HG03066 (cell line): ENCODE results near the gene ASCL5.
"Not testable (repeated sequence)": the region's sequence is repeated elsewhere in the genome, so short reads cannot be mapped to it uniquely, and the experiment has no call there.

Experiments
- ATAC-seq: cut with Tn5 transposase; IDR thresholded peaks from one replicate; pipeline ENCODE4 v1.9.1; 2021; ENCODE audit warnings: low read depth; ENCODE audit not compliant: unreplicated experiment

ASCL5 gene

GRCh38 chr1:201126832-201127754 lies at the start of gene ASCL5:
TSS of gene ASCL5 (minus strand) at chr1:201127184. CDS start at chr1:201115372, 11,812 bp downstream.
- ATAC-seq, result no peak

DNA sequence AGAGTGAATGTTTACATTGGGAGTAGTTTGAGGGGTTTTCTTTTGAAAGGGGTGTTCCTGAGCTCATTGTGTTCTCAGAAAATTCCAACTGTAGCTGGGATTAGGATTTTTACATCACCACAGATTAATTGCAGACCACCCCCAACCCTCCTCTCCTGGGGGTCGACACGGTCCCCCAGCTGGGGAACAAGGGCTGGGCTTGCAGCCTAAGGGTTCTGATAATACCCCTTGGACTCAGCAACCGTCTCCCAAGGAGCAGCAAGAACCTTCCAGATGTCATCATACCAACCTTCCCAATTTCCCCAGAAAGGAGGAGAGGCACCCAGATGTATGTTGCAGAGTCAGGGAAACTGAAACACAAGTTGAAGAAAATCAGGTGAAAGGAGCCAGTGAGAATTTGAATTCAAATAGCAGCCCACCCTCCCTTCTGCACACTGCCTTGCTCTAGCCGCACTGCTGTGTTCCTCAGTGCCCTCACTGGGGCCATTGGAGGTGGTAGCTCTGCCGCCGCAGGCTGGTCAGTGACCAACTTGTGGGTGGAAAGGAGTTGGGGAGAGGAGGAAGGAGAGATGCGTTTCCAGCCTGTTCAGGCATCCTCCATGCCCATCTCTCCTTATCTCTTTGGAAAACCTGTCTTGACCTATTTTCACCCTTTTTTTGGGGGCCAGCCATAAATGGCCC lies 49.0 kb upstream of the ASCL5 start:
- ATAC-seq, result no peak

DNA sequence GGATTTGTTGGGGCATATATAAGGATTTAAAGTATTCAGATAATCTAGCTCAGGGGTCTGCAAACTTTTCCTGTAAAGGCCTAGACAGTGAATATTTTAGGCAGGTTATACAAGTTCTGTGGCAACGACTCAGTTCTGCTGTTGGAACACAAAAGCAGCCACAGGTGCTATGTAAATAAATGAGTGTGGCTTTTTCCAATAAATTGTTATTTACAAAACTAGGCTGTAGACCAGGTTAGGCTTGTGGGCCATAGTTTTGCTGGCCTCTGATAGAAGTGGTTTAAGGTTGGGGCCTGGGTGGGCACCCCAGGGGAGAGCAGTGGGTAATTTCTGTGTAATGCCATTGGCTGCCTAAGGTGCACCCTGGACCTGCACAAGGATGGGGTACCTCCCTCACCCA lies 46.8 kb upstream of the ASCL5 start:
- ATAC-seq, result no peak

GRCh38 chr1:201172999-201173610 lies 46.1 kb upstream of the ASCL5 start:
- ATAC-seq, result no peak

DNA sequence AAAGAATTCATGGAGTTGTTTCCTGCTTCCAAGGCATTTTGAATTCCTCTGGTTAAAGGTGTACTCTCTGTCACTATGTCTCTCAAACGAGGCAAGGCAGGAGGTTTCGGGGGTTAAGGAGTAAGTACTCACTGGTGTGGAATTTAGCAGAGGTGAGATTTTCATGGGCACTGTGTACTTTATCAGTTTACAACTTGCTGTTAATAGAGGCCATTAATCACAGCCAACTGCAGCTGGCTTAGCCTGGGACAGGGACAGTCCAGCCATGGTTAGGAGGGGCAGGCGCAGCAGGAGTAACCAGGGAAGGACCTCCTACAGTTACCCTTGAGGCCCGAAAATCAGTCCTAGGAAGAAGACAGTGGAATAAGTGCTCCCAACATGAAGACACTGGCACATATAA lies 45.3 kb upstream of the ASCL5 start:
- no peak for ATAC-seq

- ATAC-seq, result peak; percentile 25
Measured at GRCh38 chr1:201171063-201172036, 44.4 kb upstream of the ASCL5 start.

GRCh38 chr1:201170533-201171062 lies 43.6 kb upstream of the ASCL5 start:
- ATAC-seq, result peak; percentile 99

DNA sequence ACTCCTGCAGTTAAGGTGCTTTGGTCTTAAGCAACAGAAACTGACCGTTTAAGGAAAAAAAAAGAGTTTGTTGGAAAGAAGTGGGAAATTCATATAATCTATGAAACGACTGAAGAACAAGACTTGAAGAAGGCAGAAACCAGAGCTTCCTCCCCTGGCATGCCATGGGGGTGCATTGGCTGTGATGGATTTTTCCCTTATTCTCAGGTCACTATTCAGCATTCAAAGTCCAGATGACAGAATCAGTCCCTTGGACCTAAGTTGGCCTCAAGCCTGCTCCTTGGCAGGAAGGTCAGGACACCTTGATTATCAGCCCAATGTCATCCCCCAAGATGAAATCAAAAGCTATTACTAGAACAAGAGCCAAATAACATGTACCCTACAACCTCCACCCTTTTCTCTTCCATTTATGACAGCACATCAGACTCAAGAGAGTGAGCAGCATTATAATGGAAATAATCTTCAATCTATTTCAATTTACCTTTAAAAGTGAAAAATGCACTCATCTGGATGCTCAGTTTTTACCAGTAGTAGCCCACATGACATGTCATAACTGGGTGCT lies 43.1 kb upstream of the ASCL5 start:
- no peak for ATAC-seq

- no peak for ATAC-seq
Measured at GRCh38 chr1:201169203-201169602, 42.2 kb upstream of the ASCL5 start.

DNA sequence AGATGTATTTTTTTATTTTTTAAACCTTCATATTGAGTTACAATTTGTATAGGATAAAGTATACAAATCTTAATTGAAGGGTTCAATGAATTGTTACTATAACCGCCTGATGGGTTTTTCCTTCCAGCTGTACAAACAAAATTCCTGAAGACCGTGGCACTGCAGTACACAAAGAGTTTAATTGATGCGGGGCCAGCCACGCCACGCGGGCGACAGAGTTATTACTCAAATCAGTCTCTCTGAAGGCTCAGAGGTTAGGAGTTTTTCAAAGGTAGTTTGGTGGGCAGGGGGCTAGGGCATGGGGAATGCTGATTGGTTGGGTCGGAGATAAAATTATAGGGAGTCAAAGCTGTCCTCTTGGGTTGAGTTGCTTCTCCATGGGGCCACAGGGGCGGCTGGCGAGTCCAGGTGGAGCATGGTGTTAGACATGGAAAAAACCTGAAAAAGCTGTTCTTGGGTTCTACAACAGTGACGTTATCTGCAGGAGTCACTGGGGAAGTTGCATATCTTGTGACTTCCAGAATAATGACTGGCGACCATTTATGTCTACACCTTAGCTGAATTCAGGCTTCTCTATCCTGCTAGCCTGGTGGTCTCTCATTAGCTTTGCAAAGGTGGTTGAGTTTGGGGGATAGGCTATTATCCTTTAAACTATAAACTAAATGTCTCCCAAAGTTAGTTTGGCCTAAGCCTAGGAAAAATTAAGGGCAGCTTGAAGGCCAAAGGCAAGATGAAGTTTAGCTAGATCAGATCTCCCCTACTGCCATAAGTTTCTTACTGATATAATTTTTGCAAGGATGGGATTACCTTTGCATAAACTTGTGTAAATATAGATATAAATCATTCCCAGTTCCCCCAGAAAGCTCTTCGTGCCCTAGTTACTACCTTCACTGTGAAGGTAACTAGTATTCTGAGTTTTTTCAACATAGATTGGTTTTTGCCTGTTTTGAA lies 40.3 kb upstream of the ASCL5 start:
- no peak for ATAC-seq

DNA sequence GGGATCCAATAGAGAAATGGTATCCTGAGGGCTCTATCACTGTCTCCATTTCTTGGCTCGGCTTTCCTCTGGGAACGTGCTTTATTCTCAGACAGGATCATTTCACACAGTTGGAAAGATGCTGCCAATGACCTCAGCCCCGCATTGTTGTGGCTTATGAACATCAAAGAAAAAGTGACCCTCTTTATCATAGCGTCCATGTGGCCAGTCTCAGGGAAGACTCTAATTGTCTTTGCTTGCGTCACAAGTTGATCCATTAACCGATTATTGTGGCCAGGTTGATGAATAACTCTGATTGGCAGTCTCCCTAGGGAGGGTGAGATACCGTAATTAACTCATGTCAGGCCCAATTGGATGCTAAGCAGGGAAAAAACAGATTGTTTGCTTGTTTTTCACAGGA lies 37.7 kb upstream of the ASCL5 start:
- no peak for ATAC-seq

DNA sequence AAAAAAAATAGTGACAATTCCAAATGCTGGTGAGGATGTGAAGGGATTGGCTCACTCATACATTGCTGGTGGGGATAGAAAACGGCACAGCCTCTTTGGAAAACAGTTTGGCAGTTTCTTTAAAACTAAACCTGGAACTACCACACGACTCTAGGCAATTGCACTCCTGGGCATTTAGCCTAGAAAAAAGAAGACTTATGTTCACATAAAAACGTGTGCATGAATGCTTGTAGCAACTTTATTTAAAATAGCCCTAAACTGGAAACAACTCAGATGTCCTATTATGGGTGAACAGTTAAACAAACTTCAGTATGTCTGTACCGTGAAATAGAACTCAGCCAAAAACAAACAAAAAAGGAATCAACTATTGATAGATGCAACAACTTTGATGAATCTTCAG lies 36.7 kb upstream of the ASCL5 start:
- no peak for ATAC-seq

DNA sequence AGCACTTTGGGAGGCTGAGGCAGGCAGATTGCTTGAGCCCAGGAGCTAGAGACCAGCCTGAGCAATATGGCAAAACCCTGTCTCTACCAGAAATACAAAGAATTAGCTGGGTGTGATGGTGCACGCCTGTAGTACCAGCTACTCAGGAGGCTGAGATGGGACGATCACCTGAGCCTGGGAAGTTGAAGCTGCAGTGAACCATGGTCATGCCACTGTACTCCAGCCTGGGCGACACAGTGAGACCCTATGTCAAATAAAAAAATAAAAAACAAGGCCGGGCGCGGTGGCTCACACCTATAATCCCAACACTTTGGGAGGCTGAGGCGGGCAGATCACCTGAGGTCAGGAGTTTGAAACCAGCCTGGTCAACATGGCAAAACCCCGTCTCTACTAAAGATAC lies 36.1 kb upstream of the ASCL5 start:
- ATAC-seq, result not testable (repeated sequence)

DNA sequence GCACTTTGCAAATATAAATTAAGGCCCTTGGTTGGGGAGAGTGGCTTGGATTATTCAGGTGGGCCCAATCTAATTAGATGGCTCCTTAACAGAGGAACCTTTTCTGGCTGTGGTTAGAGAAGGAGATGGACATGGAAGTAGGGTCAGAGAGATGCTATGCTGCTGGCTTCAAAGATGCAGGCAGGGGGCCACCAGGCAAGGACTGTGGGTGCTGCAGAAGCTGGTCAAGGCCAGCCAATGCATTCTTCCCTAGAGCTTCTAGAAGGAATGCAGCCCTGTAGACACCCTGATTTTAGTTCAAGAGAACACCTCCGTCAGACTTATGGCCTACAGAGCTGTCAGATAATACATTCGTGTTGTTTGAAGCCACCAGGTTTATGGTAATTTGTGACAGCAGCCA lies 31.0 kb upstream of the ASCL5 start:
- no peak for ATAC-seq

- ATAC-seq, result no peak
Measured at GRCh38 chr1:201156819-201157218, 29.8 kb upstream of the ASCL5 start.

DNA sequence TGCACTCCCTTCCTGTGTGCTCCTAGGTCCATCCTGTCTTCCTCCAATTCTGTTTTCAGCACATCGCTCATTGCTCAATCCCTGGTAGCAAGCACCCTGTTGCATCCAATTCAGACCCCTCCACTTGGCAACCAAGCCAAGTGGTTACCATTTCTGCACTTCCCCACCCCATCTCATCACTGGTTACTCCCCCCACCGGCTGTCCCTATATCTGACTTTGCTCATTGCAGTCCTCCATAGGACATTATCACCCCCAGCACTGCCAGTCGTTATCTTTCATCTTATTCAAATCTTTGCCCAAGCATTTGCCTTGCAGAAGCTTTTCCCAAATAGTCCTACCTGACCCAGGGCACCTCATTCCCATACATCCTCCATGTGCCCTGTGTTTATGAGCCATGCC lies 29.4 kb upstream of the ASCL5 start:
- no peak for ATAC-seq

- no peak for ATAC-seq
Measured at GRCh38 chr1:201155354-201155753, 28.4 kb upstream of the ASCL5 start.

DNA sequence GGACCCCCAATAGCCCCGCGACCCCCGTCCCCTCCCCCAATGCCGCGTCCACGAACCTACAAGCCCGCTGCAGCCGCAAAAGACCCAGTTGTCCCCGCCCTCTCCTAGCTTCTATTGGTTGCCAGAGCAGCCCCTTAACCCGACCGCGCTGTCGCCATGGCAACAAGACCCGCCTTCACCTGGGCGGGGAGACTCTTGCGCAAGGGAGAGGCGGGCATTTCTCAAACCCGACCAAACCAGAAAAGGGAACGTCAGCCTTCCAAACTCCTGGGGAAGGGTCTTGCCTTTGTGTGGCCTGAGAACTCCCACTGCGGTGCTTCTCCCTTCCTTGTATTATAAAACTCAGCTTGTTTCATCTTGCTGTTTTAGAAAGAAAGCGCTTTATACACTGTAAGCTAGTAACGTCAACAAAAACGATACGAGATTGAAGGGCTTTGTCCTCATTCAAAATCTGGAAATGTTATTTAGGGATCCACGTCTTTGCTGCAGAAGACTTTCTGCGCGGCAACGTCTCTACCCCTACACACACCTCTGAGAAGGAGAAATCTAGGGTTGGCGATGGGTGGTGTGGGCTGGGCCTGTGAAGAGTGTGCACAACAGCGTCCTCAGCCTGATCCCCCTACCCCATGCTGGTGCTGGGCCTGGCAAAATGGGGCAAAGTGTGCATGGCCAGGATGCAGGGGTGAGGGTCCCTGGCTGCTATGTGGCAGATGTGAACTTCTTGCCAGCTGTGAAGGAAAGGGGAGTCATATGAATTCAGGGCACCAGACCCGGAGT lies 27.6 kb upstream of the ASCL5 start, which contains the start of gene TMEM9:
TMEM9 (minus strand) TSS at position 86 of the 777 bp plus-strand sequence. CDS start 551 bp downstream, outside the sequence.
- peak; percentile 99 for ATAC-seq
